ENCODE results near the gene NXPH4.

NXPH4 gene

GRCh38 chr12:57261428-57261865 is 44.9 kb downstream of the NXPH4 start:
- peaks cover 30% of the 10 kb centered on the region for H3K36me3 ChIP-seq
- no peak for TF ChIP-seq CTCF (IDR thresholded peaks at IDR 0.05; ENCODE audit: low read depth, low read length)
- no peak overlapping the region for H3K4me3 ChIP-seq (ENCODE audit: low read depth, low read length)

GRCh38 chr12:57262126-57262822 is 45.7 kb downstream of the NXPH4 start:
- DNase-seq: no peak
- Histone ChIP-seq H3K4me3 (ENCODE audit: low read depth, low read length) (no peak overlapping the region), H3K27ac (peak overlapping the region; percentile 36), H3K27me3 (ENCODE audit: insufficient read depth, low read depth, severe bottlenecking) (no peaks in the 10 kb centered on the region), H3K36me3 (peaks cover 35% of the 10 kb centered on the region), H3K9me3 (ENCODE audit: severe bottlenecking) (no peaks in the 10 kb centered on the region)
- TF ChIP-seq CTCF (IDR thresholded peaks at IDR 0.05; ENCODE audit: low read depth, low read length): no peak

More at GRCh38 chr12:57261428-57261865, 44.9 kb downstream of the NXPH4 start:
- DNase-seq: no peak
- Histone ChIP-seq H3K9me3 (ENCODE audit: severe bottlenecking) (no peaks in the 10 kb centered on the region), H3K27me3 (ENCODE audit: insufficient read depth, low read depth, severe bottlenecking) (no peaks in the 10 kb centered on the region), H3K27ac (peak overlapping the region; percentile 52)

- Histone ChIP-seq H3K27me3 (ENCODE audit: insufficient read depth, low read depth, severe bottlenecking) (no peaks in the 10 kb centered on the region), H3K4me3 (ENCODE audit: low read depth, low read length) (no peak overlapping the region), H3K36me3 (peaks cover 30% of the 10 kb centered on the region), H3K27ac (peak overlapping the region; percentile 32; the same call in 1 of the 2 replicates), H3K9me3 (ENCODE audit: severe bottlenecking) (no peaks in the 10 kb centered on the region)
- DNase-seq: no peak
- no peak for TF ChIP-seq CTCF (IDR thresholded peaks at IDR 0.05; ENCODE audit: low read depth, low read length)
These were observed 46.5 kb downstream of the NXPH4 start for GRCh38 chr12:57263096-57263495.

- Histone ChIP-seq H3K9me3 (ENCODE audit: severe bottlenecking) (no peaks in the 10 kb centered on the region), H3K27me3 (ENCODE audit: insufficient read depth, low read depth, severe bottlenecking) (no peaks in the 10 kb centered on the region), H3K4me3 (ENCODE audit: low read depth, low read length) (no peak overlapping the region), H3K36me3 (peaks cover 34% of the 10 kb centered on the region), H3K27ac (no peak overlapping the region)
- no peak for TF ChIP-seq CTCF (IDR thresholded peaks at IDR 0.05; ENCODE audit: low read depth, low read length)
- DNase-seq: no peak
These were observed 50.1 kb downstream of the NXPH4 start for GRCh38 chr12:57266681-57267080.

GRCh38 chr12:57268264-57268663 is 51.7 kb downstream of the NXPH4 start:
- H3K9me3 ChIP-seq (ENCODE audit: severe bottlenecking): no peaks in the 10 kb centered on the region
- H3K27me3 ChIP-seq (ENCODE audit: insufficient read depth, low read depth, severe bottlenecking): no peaks in the 10 kb centered on the region
- no peak for DNase-seq
- peaks cover 37% of the 10 kb centered on the region for H3K36me3 ChIP-seq
- no peak for TF ChIP-seq CTCF (IDR thresholded peaks at IDR 0.05; ENCODE audit: low read depth, low read length)
- no peak overlapping the region for H3K4me3 ChIP-seq (ENCODE audit: low read depth, low read length)
- H3K27ac ChIP-seq: no peak overlapping the region

Measured in WERI-Rb-1 (cell line).